Measurements from ENCODE around the gene WDTC1. TPM values are rescaled to one million over a fixed set of nuclear protein-coding genes. Genes with fewer than 3 reads are reported as not detected.

Gene WDTC1
- polyA plus RNA-seq, 2 of the 4 experiments (the other 2 are of a cell fraction): 3.8 to 6.9 TPM

GRCh38 chr1:27318136-27318535, 83.7 kb downstream of the WDTC1 start:
- peaks cover 1% of the 10 kb centered on the region; the same call in 1 of the 3 replicates for H3K4me1 ChIP-seq
- TF ChIP-seq EHMT2 (IDR thresholded peaks at IDR 0.05; ENCODE audit: low read depth): no peak
- no peak for TF ChIP-seq ZNF302 (CRISPR knock-in tag; IDR thresholded peaks at IDR 0.05)
- no peak for TF ChIP-seq TP53 (CRISPR knock-in tag; IDR thresholded peaks at IDR 0.05)
- TF ChIP-seq NR3C1 (IDR thresholded peaks at IDR 0.05): no peak
- no peak for TF ChIP-seq HOXB13 (CRISPR knock-in tag; IDR thresholded peaks at IDR 0.05; ENCODE audit: low read depth)
- TF ChIP-seq ZSCAN20 (CRISPR knock-in tag; IDR thresholded peaks at IDR 0.05): no peak
- TF ChIP-seq RCOR1 (IDR thresholded peaks at IDR 0.05; ENCODE audit: low read depth, low read length): no peak
- TF ChIP-seq POLR2AphosphoS2 (conservative IDR thresholded peaks at IDR 0.05; ENCODE audit: low read length): no peak
- no peak for TF ChIP-seq PHF8 (IDR thresholded peaks at IDR 0.05; ENCODE audit: borderline replicate concordance, low read depth)
- no peak for TF ChIP-seq RAD21 (conservative IDR thresholded peaks at IDR 0.05 in 1 of 2, IDR thresholded peaks at IDR 0.05 in 1 of 2)
- no peak for TF ChIP-seq GATA3 (IDR thresholded peaks at IDR 0.05; ENCODE audit: borderline replicate concordance)
- DNase-seq (ENCODE audit: low read depth in 1 of 2, low spot score in 1 of 2): no peak
- H3K9me3 ChIP-seq: no peaks in the 10 kb centered on the region
- ChIA-PET POLR2A (no interaction called here), CTCF (interaction anchor here (1.2 to 9.9 kb wide), 7 partner anchors 15 to 77 kb away, joined by 3 to 89 read pairs (median 10); no protein-coding TSS in a partner anchor)
- FAIRE-seq: no peak
- no peak overlapping the region for H3K4me3 ChIP-seq
- 42% methylated on average over 4 of the region's 4 CpGs for WGBS (ENCODE audit: missing lambda C conversion rate)
- H3K4me2 ChIP-seq: no peak overlapping the region
- H3K27ac ChIP-seq: no peak overlapping the region
- no peak for ATAC-seq

- ATAC-seq (no peak), DNase-seq (ENCODE audit: low read depth in 1 of 2, low spot score in 1 of 2) (no peak), FAIRE-seq (no peak)
- TF ChIP-seq GATA3 (IDR thresholded peaks at IDR 0.05; ENCODE audit: borderline replicate concordance) (no peak), ATOH8 (CRISPR knock-in tag; IDR thresholded peaks at IDR 0.05; ENCODE audit: low read depth) (no peak), RNF2 (IDR thresholded peaks at IDR 0.05; ENCODE audit: borderline replicate concordance, low read depth) (no peak), CBX8 (IDR thresholded peaks at IDR 0.05) (no peak), CHD4 (IDR thresholded peaks at IDR 0.05; ENCODE audit: borderline replicate concordance) (no peak), EHMT2 (IDR thresholded peaks at IDR 0.05; ENCODE audit: low read depth) (no peak), RCOR1 (IDR thresholded peaks at IDR 0.05; ENCODE audit: low read depth, low read length) (no peak), RARB (CRISPR knock-in tag; IDR thresholded peaks at IDR 0.05) (no peak), RFX5 (IDR thresholded peaks at IDR 0.05) (no peak), HMGXB4 (CRISPR knock-in tag; IDR thresholded peaks at IDR 0.05; ENCODE audit: borderline replicate concordance) (no peak), E2F6 (IDR thresholded peaks at IDR 0.05; ENCODE audit: borderline replicate concordance, low read depth) (no peak), FOXS1 (CRISPR knock-in tag; IDR thresholded peaks at IDR 0.05) (no peak), FOSB (CRISPR knock-in tag; IDR thresholded peaks at IDR 0.05) (no peak), BHLHE40 (IDR thresholded peaks at IDR 0.05; ENCODE audit: low read depth, low read length) (no peak), EHF (CRISPR knock-in tag; IDR thresholded peaks at IDR 0.05) (no peak)
- WGBS (ENCODE audit: missing lambda C conversion rate): 92% methylated on average over 1 of the region's 1 CpG
- Histone ChIP-seq H3K4me1 (peaks cover 6% of the 10 kb centered on the region; the same call in 2 of the 3 replicates), H3K9me3 (no peaks in the 10 kb centered on the region), H3K27ac (no peak overlapping the region), H3K4me2 (no peak overlapping the region), H3K4me3 (no peak overlapping the region)
- CTCF ChIA-PET: interaction anchor here (1.2 to 2.9 kb wide), 6 partner anchors 14 to 77 kb away, joined by 3 to 12 read pairs (median 10); no protein-coding TSS in a partner anchor
- POLR2A ChIA-PET: no interaction called here
Measured at GRCh38 chr1:27318596-27318995, 84.2 kb downstream of the WDTC1 start.

Data from A549 (cell line).